Astrocyte (in vitro differentiated cells and primary cell): ENCODE results near the gene UBE2S.

ENCODE experiments used
- CTCF ChIP-seq: IDR thresholded peaks from 2 replicates; pipeline ENCODE4 v1.5.1; 2011; ENCODE audit warnings: low read depth, mild to moderate bottlenecking, inconsistent platforms, low read length, moderate library complexity; ENCODE audit not compliant: insufficient read depth
- EZH2 ChIP-seq: IDR thresholded peaks from 2 replicates; pipeline ENCODE4 v1.6.1; 2012; ENCODE audit warnings: mild to moderate bottlenecking, low read length, inconsistent platforms; ENCODE audit not compliant: insufficient read depth

- TF ChIP-seq CTCF (no peak), EZH2 (no peak)
These were observed 23.3 kb downstream of the UBE2S start, which contains the start of gene TMEM238 for GRCh38 chr19:55384131-55384919.
